SK-N-SH treated with all-trans-retinoic acid at 6 μM for 48 hours (cell line): ENCODE measurements around the gene SGPL1.

Source experiments
- ATAC-seq: fragments of 200-7000 bp; cut with Tn5 transposase; 3 replicates; pipeline ENCODE4 v1.9.1; 2020; ENCODE audit warnings: mild to moderate bottlenecking, moderate library complexity
- ARNTL ChIP-seq: fragments of 450-650 bp; formaldehyde crosslinking; IDR thresholded peaks from 2 replicates; pipeline ENCODE4 v1.5.0; 2020; ENCODE audit warnings: low read depth, mild to moderate bottlenecking, moderate library complexity, borderline replicate concordance
- BACH2 ChIP-seq: fragments of 250-450 bp; sonication (Bioruptor Pico); IDR thresholded peaks from 2 replicates; pipeline ENCODE4 v1.9.0; 2021; ENCODE audit warnings: mild to moderate bottlenecking, borderline replicate concordance
- CREB5 ChIP-seq: fragments of 250-450 bp; sonication (Bioruptor Pico); IDR thresholded peaks from 2 replicates; pipeline ENCODE4 v1.5.1; 2020; ENCODE audit warnings: low read depth, mild to moderate bottlenecking, moderate library complexity
- CSDC2 ChIP-seq: fragments of 250-450 bp; sonication (Bioruptor Pico); IDR thresholded peaks from 2 replicates; pipeline ENCODE4 v1.5.0; 2020; ENCODE audit warnings: mild to moderate bottlenecking, moderate library complexity
- CSRNP3 ChIP-seq: fragments of 250-450 bp; sonication (Bioruptor Pico); IDR thresholded peaks from 2 replicates; pipeline ENCODE4 v1.5.1; 2021; ENCODE audit warnings: mild to moderate bottlenecking, moderate library complexity
- ESRRG ChIP-seq: fragments of 250-450 bp; sonication (Bioruptor Pico); IDR thresholded peaks from 2 replicates; pipeline ENCODE4 v1.6.1; 2021; ENCODE audit warnings: mild to moderate bottlenecking
- GLIS3 ChIP-seq: fragments of 250-450 bp; sonication (Bioruptor Pico); IDR thresholded peaks from 2 replicates; pipeline ENCODE4 v1.5.0; 2020; ENCODE audit warnings: mild to moderate bottlenecking, moderate library complexity
- ISL1 ChIP-seq: fragments of 250-450 bp; sonication (Bioruptor Pico); IDR thresholded peaks from 2 replicates; pipeline ENCODE4 v2.1.2; 2022; ENCODE audit warnings: mild to moderate bottlenecking, moderate library complexity
- PATZ1 ChIP-seq: fragments of 250-450 bp; sonication (Bioruptor Pico); IDR thresholded peaks from 2 replicates; pipeline ENCODE4 v1.8.0; 2020; ENCODE audit warnings: mild to moderate bottlenecking, moderate library complexity, borderline replicate concordance
- POU6F1 ChIP-seq: fragments of 250-450 bp; sonication (Bioruptor Pico); IDR thresholded peaks from 2 replicates; pipeline ENCODE4 v1.8.0; 2021; ENCODE audit warnings: low read depth, mild to moderate bottlenecking, moderate library complexity, borderline replicate concordance
- PPARA ChIP-seq: fragments of 250-450 bp; sonication (Bioruptor Pico); IDR thresholded peaks from 2 replicates; pipeline ENCODE4 v1.5.0; 2020; ENCODE audit warnings: mild to moderate bottlenecking, borderline replicate concordance
- RARB ChIP-seq: fragments of 250-450 bp; sonication (Bioruptor Pico); IDR thresholded peaks from 2 replicates; pipeline ENCODE4 v1.8.0; 2021; ENCODE audit warnings: mild to moderate bottlenecking, moderate library complexity
- SNAI2 ChIP-seq: fragments of 250-450 bp; sonication (Bioruptor Pico); IDR thresholded peaks from 2 replicates; pipeline ENCODE4 v1.5.0; 2020; ENCODE audit warnings: mild to moderate bottlenecking, moderate library complexity
- TCF4 ChIP-seq: fragments of 250-450 bp; sonication (Bioruptor Pico); IDR thresholded peaks from 2 replicates; pipeline ENCODE4 v1.8.0; 2021; ENCODE audit warnings: mild to moderate bottlenecking, moderate library complexity, borderline replicate concordance
- TOX ChIP-seq: fragments of 250-450 bp; sonication (Bioruptor Pico); IDR thresholded peaks from 2 replicates; pipeline ENCODE4 v1.8.0; 2021; ENCODE audit warnings: mild to moderate bottlenecking, moderate library complexity, borderline replicate concordance
- TSHZ2 ChIP-seq: fragments of 250-450 bp; sonication (Bioruptor Pico); IDR thresholded peaks from 2 replicates; pipeline ENCODE4 v1.5.0; 2020; ENCODE audit warnings: mild to moderate bottlenecking, moderate library complexity
- ZC3H10 ChIP-seq: fragments of 250-450 bp; sonication (Bioruptor Pico); IDR thresholded peaks from 2 replicates; pipeline ENCODE4 v1.5.1; 2021; ENCODE audit warnings: mild to moderate bottlenecking, moderate library complexity
- ZFP30 ChIP-seq: fragments of 450-650 bp; formaldehyde crosslinking; IDR thresholded peaks from 2 replicates; pipeline ENCODE4 v1.5.0; 2022; ENCODE audit warnings: mild to moderate bottlenecking, moderate library complexity
- ZNF565 ChIP-seq: fragments of 450-650 bp; formaldehyde crosslinking; conservative IDR thresholded peaks from 2 replicates; pipeline ENCODE4 v1.5.0; 2020; ENCODE audit warnings: low read depth, mild to moderate bottlenecking, moderate library complexity
- ZNF70 ChIP-seq: fragments of 450-650 bp; formaldehyde crosslinking; IDR thresholded peaks from 2 replicates; pipeline ENCODE4 v1.5.0; 2020; ENCODE audit warnings: mild to moderate bottlenecking, moderate library complexity
- ZNF8 ChIP-seq: fragments of 450-650 bp; formaldehyde crosslinking; IDR thresholded peaks from 2 replicates; pipeline ENCODE4 v1.5.0; 2020; ENCODE audit warnings: mild to moderate bottlenecking, moderate library complexity

Gene SGPL1

GRCh38 chr10:70791386-70792039 lies 24.2 kb upstream of the SGPL1 start (continued):
- TF ChIP-seq CREB5 (CRISPR knock-in tag), result no peak
- TF ChIP-seq ESRRG (CRISPR knock-in tag), result no peak
- no peak for TF ChIP-seq ZNF565

GRCh38 chr10:70795613-70796012 lies 20.1 kb upstream of the SGPL1 start:
- ATAC-seq, result no peak
- TF ChIP-seq ISL1 (CRISPR knock-in tag) (no peak), TSHZ2 (CRISPR knock-in tag) (no peak), CREB5 (CRISPR knock-in tag) (no peak), ARNTL (CRISPR knock-in tag) (no peak), TCF4 (CRISPR knock-in tag) (no peak), ZFP30 (CRISPR knock-in tag) (no peak), ESRRG (CRISPR knock-in tag) (no peak), ZNF70 (CRISPR knock-in tag) (no peak), TOX (CRISPR knock-in tag) (no peak), BACH2 (CRISPR knock-in tag) (no peak), CSRNP3 (CRISPR knock-in tag) (no peak), ZNF565 (no peak), RARB (CRISPR knock-in tag) (no peak), PATZ1 (no peak), GLIS3 (CRISPR knock-in tag) (no peak), ZNF8 (CRISPR knock-in tag) (no peak), CSDC2 (CRISPR knock-in tag) (no peak)

- ATAC-seq, result no peak
- TF ChIP-seq BACH2 (CRISPR knock-in tag) (no peak), ZC3H10 (CRISPR knock-in tag) (no peak), ARNTL (CRISPR knock-in tag) (no peak), PPARA (CRISPR knock-in tag) (no peak), RARB (CRISPR knock-in tag) (no peak), ZFP30 (CRISPR knock-in tag) (no peak), SNAI2 (no peak), GLIS3 (CRISPR knock-in tag) (no peak), TOX (CRISPR knock-in tag) (no peak), POU6F1 (CRISPR knock-in tag) (no peak), ZNF565 (no peak), ZNF70 (CRISPR knock-in tag) (no peak), PATZ1 (no peak), TCF4 (CRISPR knock-in tag) (no peak), CREB5 (CRISPR knock-in tag) (no peak), ESRRG (CRISPR knock-in tag) (no peak)
These were observed 17.9 kb upstream of the SGPL1 start for GRCh38 chr10:70797840-70798239.
